Stimulated activated CD8-positive, alpha-beta memory T cell treated with anti-CD3 and anti-CD28 coated beads, Interleukin-2, amount 100 ng/mL, for 48 hours (primary cell): Measurements from ENCODE around the gene PODXL.

Experiments
- DNase-seq, 2 donors: peaks; one replicate each; pipeline ENCODE4 v3.0.0-alpha.2; 2020; ENCODE audit warnings: low read depth in 2 of 2

Gene PODXL

DNA sequence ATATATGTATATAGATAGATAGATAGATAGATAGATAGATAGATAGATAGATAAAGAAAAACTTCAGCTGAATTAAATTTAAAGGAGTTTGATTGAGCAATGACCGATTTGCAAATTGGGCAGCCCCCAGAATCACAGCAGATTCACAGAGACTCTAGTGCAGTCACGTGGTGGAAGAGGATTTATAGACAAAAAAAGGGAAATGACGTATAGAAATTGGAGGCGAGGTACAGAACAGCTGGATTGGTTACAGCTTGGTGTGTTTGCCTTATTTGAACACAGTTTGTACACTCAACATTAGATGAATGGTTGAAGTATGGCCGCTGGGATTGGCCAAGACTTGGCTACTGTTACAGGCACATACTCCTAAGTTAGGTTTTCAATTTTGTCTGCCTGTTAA, 8.2 kb upstream of the PODXL start:
- no peak for DNase-seq

DNA sequence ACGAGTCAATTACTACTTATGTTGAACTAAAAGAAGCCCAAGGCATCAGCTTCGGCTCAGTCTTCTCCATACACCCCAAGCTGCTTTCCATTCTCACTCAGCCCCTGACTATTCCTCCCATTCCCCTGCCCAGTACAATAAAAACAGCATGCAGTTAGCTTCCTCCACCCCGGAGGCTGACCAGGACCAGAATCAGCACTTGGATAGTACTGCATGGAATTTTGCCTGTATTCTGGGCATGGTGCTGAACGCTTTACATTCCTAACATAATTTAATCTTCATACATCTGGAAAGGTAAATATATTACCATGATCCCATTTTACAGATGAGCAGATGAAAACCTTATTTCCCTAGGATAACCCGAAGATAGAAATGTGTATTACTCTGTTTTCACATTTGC, 7.5 kb upstream of the PODXL start:
- DNase-seq: no peak

GRCh38 chr7:131562941-131563340, 6.5 kb upstream of the PODXL start:
- no peak for DNase-seq

GRCh38 chr7:131560061-131560460, 3.6 kb upstream of the PODXL start:
- DNase-seq: no peak

DNA sequence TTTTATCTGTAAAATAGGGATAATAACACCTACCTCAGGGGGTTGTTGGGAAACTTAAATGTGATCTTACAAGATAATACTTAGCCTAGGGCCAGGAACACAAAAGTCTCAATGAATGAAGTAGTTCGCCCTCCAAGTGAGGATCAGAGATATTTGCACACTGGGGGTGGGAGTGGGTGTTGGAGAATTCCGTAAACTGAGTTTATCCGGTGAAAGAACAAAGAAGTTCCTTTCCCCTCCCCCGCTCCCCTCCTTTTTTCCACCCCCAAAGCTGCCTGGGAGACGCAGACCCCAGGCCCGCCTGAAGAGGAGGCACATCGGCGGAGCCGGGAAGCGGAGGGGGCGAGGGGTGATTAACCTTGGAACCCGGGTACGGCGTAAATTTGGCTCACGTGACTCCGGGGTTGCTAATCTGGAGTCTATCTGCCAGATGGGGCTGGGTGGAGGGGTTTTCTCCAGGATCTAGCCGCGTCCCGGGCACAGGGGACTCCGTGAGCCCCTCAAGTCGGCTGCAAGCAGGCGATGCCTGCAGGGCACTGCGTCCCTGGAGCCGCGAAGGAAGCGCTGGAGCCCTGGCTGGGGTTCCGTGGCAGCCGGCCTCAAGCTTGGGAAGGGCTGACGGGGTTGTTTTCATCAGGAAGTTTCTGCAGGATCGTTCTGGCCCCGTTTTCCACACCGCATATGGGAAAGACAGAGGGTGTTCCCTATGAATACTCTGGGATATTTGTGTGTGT, 1.4 kb upstream of the PODXL start:
- no peak for DNase-seq

- DNase-seq: no peak
Observed at GRCh38 chr7:131556909-131557651, 652 bp upstream of the PODXL start.

DNA sequence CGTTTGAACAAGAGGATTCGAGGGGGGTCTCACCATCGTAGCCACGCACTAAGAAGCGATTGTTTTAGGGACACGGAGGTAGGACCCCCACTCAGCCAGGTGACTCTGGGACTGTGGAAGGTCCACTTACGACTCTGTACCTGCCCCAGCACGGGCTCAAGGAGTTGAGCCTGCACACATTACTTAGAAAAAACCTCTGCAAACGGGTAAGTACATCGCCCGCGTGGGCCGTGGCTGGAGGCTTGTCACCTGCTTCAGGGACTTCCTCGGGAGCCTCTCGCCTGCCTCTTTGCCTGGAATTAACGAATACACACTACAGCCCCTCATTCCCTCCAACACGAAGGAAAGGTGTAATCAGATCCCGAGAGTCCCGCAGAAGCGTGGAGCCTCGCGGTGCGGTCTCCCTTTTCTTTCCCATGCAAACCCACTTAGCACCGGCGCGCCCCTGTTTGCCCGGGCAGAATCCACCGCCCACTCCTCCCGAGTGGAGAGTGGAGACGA, 826 bp downstream of the PODXL start:
- peak in 1 of 2 donors; percentile 3 for DNase-seq

DNA sequence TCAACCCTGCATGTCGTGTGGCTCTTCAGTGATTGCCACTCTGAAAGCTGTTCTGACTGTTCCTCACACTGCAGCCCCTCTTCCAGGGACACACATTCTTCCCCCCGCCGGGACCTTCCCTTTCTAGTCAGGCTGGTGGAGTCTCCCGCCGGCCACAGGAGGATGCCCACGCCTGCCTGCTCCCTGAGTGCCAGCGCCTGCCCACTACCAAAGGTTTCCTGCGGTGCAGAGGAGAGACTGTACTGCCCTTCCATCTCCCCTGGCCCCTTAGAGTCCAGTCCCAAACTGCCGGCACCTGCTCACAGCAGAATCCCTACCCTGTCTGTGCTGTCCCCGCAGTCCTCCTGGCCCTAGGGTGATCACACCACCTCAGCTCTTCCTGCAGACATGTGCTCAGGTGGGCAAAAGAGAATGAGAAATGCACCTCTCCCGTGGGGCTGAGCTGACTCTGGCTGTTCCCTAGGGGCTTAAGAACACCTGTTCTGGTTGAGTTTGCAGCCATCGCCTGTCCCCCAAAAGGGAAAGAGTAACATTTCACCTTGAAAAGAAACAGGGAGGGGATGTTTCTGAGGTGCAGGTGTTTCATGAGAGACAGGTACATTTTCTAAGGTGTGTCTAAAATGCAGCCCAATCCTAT, 1.4 kb downstream of the PODXL start:
- DNase-seq: no peak

DNA sequence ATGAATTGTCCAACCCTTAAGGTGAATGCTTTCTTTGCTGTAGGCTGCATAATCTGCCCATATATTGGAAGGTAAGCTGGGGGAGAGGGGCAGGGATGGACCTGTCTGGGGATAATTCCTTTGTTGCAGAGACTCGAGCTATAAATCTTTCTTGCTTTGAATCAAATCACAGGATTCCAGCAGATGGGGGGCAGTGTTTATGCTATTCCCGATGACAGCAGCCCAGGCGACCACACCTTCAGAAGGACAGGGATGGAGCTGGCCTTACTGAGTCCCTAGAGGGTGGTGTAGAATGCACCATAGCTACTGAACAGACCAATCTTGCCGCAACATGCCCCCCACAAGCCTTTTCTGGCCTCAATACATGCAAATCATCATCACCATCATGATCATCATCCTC, 2.5 kb downstream of the PODXL start:
- no peak for DNase-seq

GRCh38 chr7:131552053-131552452, 4.4 kb downstream of the PODXL start:
- DNase-seq: no peak

DNA sequence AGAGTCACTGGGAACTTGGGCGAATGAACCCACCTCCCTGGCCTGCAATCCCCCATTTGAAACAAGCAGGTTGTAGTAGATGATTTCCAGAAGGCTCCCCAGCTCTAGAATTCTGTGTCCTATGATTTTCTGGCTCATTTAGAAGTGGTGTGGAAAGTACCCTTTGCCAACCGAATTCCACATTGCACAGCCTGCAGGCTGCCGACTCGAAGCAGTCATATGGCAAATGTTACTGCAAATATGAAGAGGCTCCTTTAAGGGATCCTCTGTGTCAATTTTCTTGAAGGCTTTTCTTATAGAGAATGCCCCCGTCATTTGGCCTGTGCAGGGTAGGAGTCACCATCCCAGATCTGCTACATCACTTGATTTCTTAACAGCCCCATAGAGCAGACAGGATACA, 5.6 kb downstream of the PODXL start:
- DNase-seq: no peak

GRCh38 chr7:131548371-131548770, 8.1 kb downstream of the PODXL start:
- DNase-seq: no peak

GRCh38 chr7:131547589-131547988, 8.8 kb downstream of the PODXL start:
- no peak for DNase-seq

DNA sequence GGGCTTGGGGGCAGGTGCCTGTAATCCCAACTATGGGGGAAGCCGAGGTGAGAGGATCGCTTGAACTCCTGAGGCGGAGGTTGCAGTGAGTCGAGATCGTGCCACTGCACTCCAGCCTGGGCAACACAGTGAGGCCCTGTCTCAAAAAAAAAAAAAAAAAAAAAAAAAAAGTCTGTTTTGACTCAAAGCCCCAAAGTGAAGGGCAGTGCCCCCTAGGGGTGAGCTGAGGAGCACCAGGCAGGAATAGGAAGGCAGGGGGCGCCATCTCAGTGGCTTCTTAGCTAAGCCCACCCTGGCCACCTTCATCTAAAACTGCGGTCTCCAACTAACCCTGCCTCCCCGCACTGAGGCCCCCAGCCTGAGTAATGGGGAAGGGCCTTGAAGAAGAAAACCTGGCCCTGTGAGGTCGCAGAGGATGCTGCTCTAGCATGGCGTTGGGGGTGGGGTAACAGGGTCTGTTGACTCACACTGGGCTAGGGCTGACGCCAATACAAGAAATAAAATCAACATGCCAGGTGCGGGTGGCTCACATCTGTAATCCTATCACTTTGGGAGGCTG, 9.8 kb downstream of the PODXL start:
- DNase-seq: peak; percentile 21 to 47

- DNase-seq: no peak
Observed at GRCh38 chr7:131546126-131546525, 10.3 kb downstream of the PODXL start.

DNA sequence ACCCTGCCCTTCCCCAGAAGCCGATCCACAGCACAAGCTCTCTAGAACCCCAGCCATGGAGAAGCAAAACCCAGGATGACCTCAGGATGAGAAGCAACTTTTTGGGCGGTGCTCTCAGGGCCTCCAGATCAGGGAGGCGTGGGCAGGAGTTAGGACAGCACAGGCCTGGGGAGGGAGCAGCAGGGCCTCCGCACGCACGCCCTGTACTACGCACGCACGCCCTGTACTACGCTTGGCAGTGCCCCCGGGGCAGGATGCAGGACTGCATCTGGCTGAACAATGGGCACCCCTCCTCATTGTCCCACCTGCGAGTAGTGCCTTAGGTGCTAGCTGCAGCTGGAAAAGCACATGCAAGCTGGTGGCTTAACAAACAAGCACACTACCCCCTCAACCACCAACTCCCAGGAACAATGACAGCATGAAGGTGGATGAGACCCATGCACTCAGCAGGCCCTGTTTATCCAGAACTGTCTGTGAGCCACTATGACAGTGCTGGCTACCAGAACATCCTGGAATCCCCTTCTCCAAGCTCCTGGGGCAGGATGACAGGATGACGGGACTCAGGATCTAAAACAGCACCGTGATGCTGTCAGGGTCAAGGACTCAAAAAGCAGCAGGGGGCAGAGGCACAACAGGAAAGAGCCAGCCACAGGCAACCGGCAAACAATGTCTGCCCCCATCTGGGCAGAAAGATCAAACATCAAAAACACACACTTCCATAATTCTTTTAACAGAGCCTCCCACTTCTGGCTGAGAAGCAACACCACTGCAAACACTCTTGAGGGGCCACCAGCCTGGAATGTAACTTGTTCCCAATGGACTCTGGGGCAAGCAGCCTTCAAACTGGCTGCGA, 11.8 kb downstream of the PODXL start:
- no peak for DNase-seq

- no peak for DNase-seq
Observed at GRCh38 chr7:131544021-131544420, 12.4 kb downstream of the PODXL start.

DNA sequence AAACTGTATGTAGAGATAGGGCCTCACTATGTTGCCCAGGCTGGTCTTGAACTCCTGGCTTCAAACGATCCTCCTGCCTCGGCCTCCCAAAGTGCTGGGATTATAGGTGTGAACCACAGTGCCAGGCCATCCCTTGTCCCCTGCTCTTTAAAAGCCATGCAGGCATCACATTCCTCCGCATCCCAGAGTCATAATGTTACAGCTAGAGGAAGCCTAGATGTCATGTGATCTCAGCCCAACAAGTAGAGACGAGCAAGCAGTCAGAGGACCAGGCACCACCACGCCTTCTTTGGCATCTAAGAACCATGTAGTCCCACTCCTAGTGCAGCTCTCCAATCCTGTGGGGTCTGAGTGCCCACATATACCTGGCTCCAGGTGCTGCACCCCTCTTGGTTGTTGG, 13.1 kb downstream of the PODXL start:
- no peak for DNase-seq

- no peak for DNase-seq
Observed at GRCh38 chr7:131540491-131541162, 15.8 kb downstream of the PODXL start.

DNA sequence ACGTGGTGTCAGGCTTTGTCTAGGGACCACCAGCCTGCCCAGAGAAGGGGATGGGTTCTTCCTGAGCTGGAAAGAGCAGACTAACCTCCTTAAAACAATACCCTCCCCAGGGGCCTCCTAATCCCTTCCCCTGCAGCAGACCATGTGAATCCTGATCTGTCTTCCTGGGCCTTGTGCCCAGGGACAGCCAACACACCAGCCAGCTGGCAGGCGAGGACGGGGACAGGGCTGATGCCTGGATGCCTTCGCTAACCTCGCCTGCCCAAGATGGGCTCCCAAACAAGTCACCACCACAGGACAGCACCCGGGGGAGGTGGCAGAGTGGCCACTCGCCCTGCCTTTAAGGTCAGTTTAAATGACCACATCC, 17.6 kb downstream of the PODXL start:
- no peak for DNase-seq
